ENCODE results near the gene RBM12. TPM values are rescaled to one million over a fixed set of nuclear protein-coding genes. Genes with fewer than 3 reads are reported as not detected.

Gene RBM12
- polyA plus RNA-seq, 1 donor (not counting 4 experiments of a cell fraction or from before 2014, with no cell fraction given) = 98.9 TPM

- peaks cover 26% of the 10 kb centered on the region for H4K20me1 ChIP-seq (ENCODE audit: control insufficient read depth, extremely low read depth, insufficient read depth, low read length)
- H3K4me1 ChIP-seq (ENCODE audit: control insufficient read depth, extremely low read depth, insufficient read depth, low read length) = peaks cover 36% of the 10 kb centered on the region
- H2AFZ ChIP-seq (ENCODE audit: control insufficient read depth, low read length) = peak overlapping the region; percentile 76
- H3K9me3 ChIP-seq (ENCODE audit: control insufficient read depth, low read depth, low read length) = no peaks in the 10 kb centered on the region
- peak overlapping the region; percentile 77 to 89 (median 77) for H3K4me3 ChIP-seq (ENCODE audit: control insufficient read depth in 2 of 3, extremely low read depth in 1 of 3, insufficient read depth in 2 of 3, low read depth in 1 of 3, low read length in 3 of 3)
- TF ChIP-seq EZH2 (IDR thresholded peaks at IDR 0.05; ENCODE audit: low read length) (no peak), CTCF (optimal IDR thresholded peaks at IDR 0.05 in 1 of 3, IDR thresholded peaks at IDR 0.05 in 1 of 3, conservative IDR thresholded peaks at IDR 0.05 in 1 of 3; ENCODE audit: extremely low read depth in 1 of 3, insufficient read depth in 2 of 3, low read length in 3 of 3) (no peak)
- H3K9ac ChIP-seq (ENCODE audit: control insufficient read depth, extremely low read depth, insufficient read depth, low read length) = peak overlapping the region; percentile 96
- H3K9me1 ChIP-seq (ENCODE audit: control insufficient read depth, extremely low read depth, insufficient read depth, low read length) = no peaks in the 10 kb centered on the region
- DNase-seq (ENCODE audit: low read depth, low spot score) = no peak
- peak overlapping the region; percentile 92 for H3K27ac ChIP-seq (ENCODE audit: control insufficient read depth, insufficient read depth, low read length)
- FAIRE-seq = no peak
- H3K79me2 ChIP-seq (ENCODE audit: control insufficient read depth, insufficient read depth, low read length) = peaks cover 60% of the 10 kb centered on the region
- dilution Hi-C loops (cut with MboI; ENCODE audit: extremely low pct_ligation_motif_present, low sequenced_read_pairs) = no loop called here
- no peaks in the 10 kb centered on the region for H3K36me3 ChIP-seq (ENCODE audit: control insufficient read depth in 2 of 2, extremely low read depth in 1 of 2, insufficient read depth in 2 of 2, low read length in 2 of 2)
- H3K27me3 ChIP-seq (ENCODE audit: control insufficient read depth, extremely low read depth, insufficient read depth, low read length) = no peaks in the 10 kb centered on the region
- H3K4me2 ChIP-seq (ENCODE audit: control insufficient read depth, extremely low read depth, insufficient read depth, low read depth, low read length) = peak overlapping the region; percentile 99
These were observed 909 bp downstream of the RBM12 start for GRCh38 chr20:35663516-35664465.

GRCh38 chr20:35662551-35662950 is 2.1 kb downstream of the RBM12 start:
- FAIRE-seq = no peak
- H3K27ac ChIP-seq (ENCODE audit: control insufficient read depth, insufficient read depth, low read length) = peak overlapping the region; percentile 92

More at GRCh38 chr20:35662551-35662950, 2.1 kb downstream of the RBM12 start:
- H2AFZ ChIP-seq (ENCODE audit: control insufficient read depth, low read length) = no peak overlapping the region
- H3K27me3 ChIP-seq (ENCODE audit: control insufficient read depth, extremely low read depth, insufficient read depth, low read length) = no peaks in the 10 kb centered on the region
- peak overlapping the region; percentile 99 for H3K4me2 ChIP-seq (ENCODE audit: control insufficient read depth, extremely low read depth, insufficient read depth, low read depth, low read length)
- no peak for DNase-seq (ENCODE audit: low read depth, low spot score)
- no peaks in the 10 kb centered on the region for H3K9me3 ChIP-seq (ENCODE audit: control insufficient read depth, low read depth, low read length)
- dilution Hi-C loops (cut with MboI; ENCODE audit: extremely low pct_ligation_motif_present, low sequenced_read_pairs) = no loop called here
- peaks cover 71% of the 10 kb centered on the region for H3K79me2 ChIP-seq (ENCODE audit: control insufficient read depth, insufficient read depth, low read length)
- H3K9me1 ChIP-seq (ENCODE audit: control insufficient read depth, extremely low read depth, insufficient read depth, low read length) = no peaks in the 10 kb centered on the region
- peak overlapping the region; percentile 77 to 89 (median 77) for H3K4me3 ChIP-seq (ENCODE audit: control insufficient read depth in 2 of 3, extremely low read depth in 1 of 3, insufficient read depth in 2 of 3, low read depth in 1 of 3, low read length in 3 of 3)
- H4K20me1 ChIP-seq (ENCODE audit: control insufficient read depth, extremely low read depth, insufficient read depth, low read length) = peaks cover 28% of the 10 kb centered on the region
- H3K4me1 ChIP-seq (ENCODE audit: control insufficient read depth, extremely low read depth, insufficient read depth, low read length) = peaks cover 36% of the 10 kb centered on the region
- TF ChIP-seq CTCF (optimal IDR thresholded peaks at IDR 0.05 in 1 of 3, IDR thresholded peaks at IDR 0.05 in 1 of 3, conservative IDR thresholded peaks at IDR 0.05 in 1 of 3; ENCODE audit: extremely low read depth in 1 of 3, insufficient read depth in 2 of 3, low read length in 3 of 3) (no peak), EZH2 (IDR thresholded peaks at IDR 0.05; ENCODE audit: low read length) (no peak)
- no peaks in the 10 kb centered on the region for H3K36me3 ChIP-seq (ENCODE audit: control insufficient read depth in 2 of 2, extremely low read depth in 1 of 2, insufficient read depth in 2 of 2, low read length in 2 of 2)
- H3K9ac ChIP-seq (ENCODE audit: control insufficient read depth, extremely low read depth, insufficient read depth, low read length) = peak overlapping the region; percentile 96

Data from keratinocyte (primary cell).